Keratinocyte (primary cell): ENCODE data around the gene HOXD10. TPM values are rescaled to one million over a fixed set of nuclear protein-coding genes. Genes with fewer than 3 reads are reported as not detected.
A peak's percentile ranks its signal among the peaks of the same experiment; 100 is the strongest.

ENCODE experiments used
- DNase-seq: peaks from one replicate; pipeline ENCODE4 v3.0.0-alpha.2; 2011; ENCODE audit warnings: low read depth, missing footprints, low spot score
- FAIRE-seq: peaks from 2 replicates; lab custom pipeline; 2011; peaks lifted over from hg19 to GRCh38; lab: Jason Lieb, UNC
- H2AFZ ChIP-seq: 2 replicates; pipeline ENCODE4 v1.6.0; 2012; ENCODE audit warnings: low read length, control low read depth, inconsistent platforms; ENCODE audit not compliant: control insufficient read depth
- H3K27ac ChIP-seq: 2 replicates; pipeline ENCODE4 v1.5.1; 2011; ENCODE audit warnings: low read length; ENCODE audit not compliant: control insufficient read depth, insufficient read depth
- H3K27me3 ChIP-seq: 3 replicates; pipeline ENCODE4 v1.6.0; 2011; ENCODE audit warnings: low read length; ENCODE audit not compliant: control insufficient read depth, insufficient read depth; ENCODE audit errors: extremely low read depth
- H3K36me3 ChIP-seq, 2 experiments: 2 replicates in 1 of 2; 3 replicates in 1 of 2; pipeline ENCODE4 v1.5.1; 2011; ENCODE audit warnings: low read length in 2 of 2, mild to moderate bottlenecking in 1 of 2; ENCODE audit not compliant: control insufficient read depth in 2 of 2, insufficient read depth in 2 of 2; ENCODE audit errors: extremely low read depth in 1 of 2
- H3K4me1 ChIP-seq: 3 replicates; pipeline ENCODE4 v1.5.1; 2011; ENCODE audit warnings: low read length; ENCODE audit not compliant: control insufficient read depth, insufficient read depth; ENCODE audit errors: extremely low read depth
- H3K4me2 ChIP-seq: 3 replicates; pipeline ENCODE4 v1.6.0; 2011; ENCODE audit warnings: low read depth, low read length; ENCODE audit not compliant: control insufficient read depth, insufficient read depth; ENCODE audit errors: extremely low read depth
- H3K4me3 ChIP-seq, 3 experiments: fragments of 200-600 bp in 1 of 3; sonication (generic) in 1 of 3; 2 replicates in 2 of 3; 3 replicates in 1 of 3; pipeline ENCODE4 v1.5.1; 2011 to 2016; ENCODE audit warnings: low read length in 3 of 3, mild to moderate bottlenecking in 3 of 3, control low read depth in 2 of 3, inconsistent platforms in 1 of 3, low read depth in 1 of 3, mixed read lengths in 1 of 3, mixed run types in 1 of 3, moderate library complexity in 1 of 3; ENCODE audit not compliant: control insufficient read depth in 2 of 3, insufficient read depth in 2 of 3; ENCODE audit errors: extremely low read depth in 1 of 3
- H3K79me2 ChIP-seq: 2 replicates; pipeline ENCODE4 v1.6.0; 2012; ENCODE audit warnings: low read length; ENCODE audit not compliant: control insufficient read depth, insufficient read depth
- H3K9ac ChIP-seq: 3 replicates; pipeline ENCODE4 v1.6.0; 2011; ENCODE audit warnings: low read length; ENCODE audit not compliant: control insufficient read depth, insufficient read depth; ENCODE audit errors: extremely low read depth
- H3K9me1 ChIP-seq: 3 replicates; pipeline ENCODE4 v1.6.0; 2011; ENCODE audit warnings: low read length; ENCODE audit not compliant: control insufficient read depth, insufficient read depth; ENCODE audit errors: extremely low read depth
- H3K9me3 ChIP-seq: 2 replicates; pipeline ENCODE4 v1.5.1; 2012; ENCODE audit warnings: low read depth, low read length; ENCODE audit not compliant: control insufficient read depth
- H4K20me1 ChIP-seq: 3 replicates; pipeline ENCODE4 v1.6.0; 2011; ENCODE audit warnings: low read length; ENCODE audit not compliant: control insufficient read depth, insufficient read depth; ENCODE audit errors: extremely low read depth
- CTCF ChIP-seq, 3 experiments: IDR thresholded peaks in 1 of 3; conservative IDR thresholded peaks in 1 of 3; optimal IDR thresholded peaks in 1 of 3; 2 replicates in 2 of 3; 3 replicates in 1 of 3; pipeline versions ENCODE3 to v1.5.1; 2011; ENCODE audit warnings: low read length in 3 of 3, mild to moderate bottlenecking in 3 of 3, moderate library complexity in 2 of 3, control low read depth in 1 of 3, inconsistent platforms in 1 of 3; ENCODE audit not compliant: insufficient read depth in 2 of 3; ENCODE audit errors: extremely low read depth in 1 of 3
- EZH2 ChIP-seq: IDR thresholded peaks from one replicate; pipeline ENCODE4 v1.6.1; 2012; ENCODE audit warnings: inconsistent platforms, mild to moderate bottlenecking, low read length, moderate library complexity
- dilution Hi-C: fragments of 300-500 bp; cut with MboI; formaldehyde crosslinking; loops from one replicate; pipeline ENCODE4 v1.7.0; 2020; ENCODE audit warnings: low sequenced_read_pairs; ENCODE audit not compliant: extremely low pct_ligation_motif_present
- polyA plus RNA-seq, 5 experiments: library from polyadenylated mRNA; depleted of rRNA in 3 of 5; stranded (reverse) in 3 of 5; stranded (forward) in 1 of 5; unstranded in 1 of 5; fragments of >200 nt; gene quantifications; 1 replicate in 1 of 5; 2 replicates in 3 of 5; 3 replicates in 1 of 5; pipeline versions ENCODE4 v1.2.1 to v1.2.3, GENCODE V29; 2011 to 2012; ENCODE audit warnings: missing spikeins in 2 of 5, low read depth in 1 of 5, low replicate concordance in 1 of 5

The HOXD10 gene
- polyA plus RNA-seq, 1 donor (not counting 4 experiments of a cell fraction or from before 2014, with no cell fraction given): not detected

- Histone ChIP-seq H3K36me3 (no peaks in the 10 kb centered on the region), H3K4me3 (no peak overlapping the region), H3K9ac (no peak overlapping the region), H3K4me2 (no peak overlapping the region), H3K27ac (no peak overlapping the region), H3K9me1 (no peaks in the 10 kb centered on the region), H2AFZ (no peak overlapping the region), H3K79me2 (no peaks in the 10 kb centered on the region), H3K9me3 (peaks cover 2% of the 10 kb centered on the region), H3K27me3 (peaks cover 100% of the 10 kb centered on the region), H4K20me1 (peaks cover 3% of the 10 kb centered on the region), H3K4me1 (no peaks in the 10 kb centered on the region)
- dilution Hi-C loops: no loop called here
- FAIRE-seq (no peak), DNase-seq (no peak)
- no peak for TF ChIP-seq CTCF (optimal IDR thresholded peaks at IDR 0.05 in 1 of 3, IDR thresholded peaks at IDR 0.05 in 1 of 3, conservative IDR thresholded peaks at IDR 0.05 in 1 of 3; ENCODE audit: extremely low read depth in 1 of 3, insufficient read depth in 2 of 3, low read length in 3 of 3)
- TF ChIP-seq EZH2: no peak
Observed at GRCh38 chr2:176088937-176089842, 27.4 kb upstream of the HOXD10 start.

- no peak overlapping the region for H3K4me3 ChIP-seq
Observed at GRCh38 chr2:176089843-176090395, 26.7 kb upstream of the HOXD10 start.

More at GRCh38 chr2:176089843-176090395, 26.7 kb upstream of the HOXD10 start:
- Histone ChIP-seq H3K27me3 (peaks cover 100% of the 10 kb centered on the region), H3K36me3 (no peaks in the 10 kb centered on the region), H3K9me1 (no peaks in the 10 kb centered on the region), H3K4me2 (no peak overlapping the region), H3K9ac (no peak overlapping the region), H3K9me3 (peaks cover 2% of the 10 kb centered on the region), H3K4me1 (no peaks in the 10 kb centered on the region), H3K27ac (no peak overlapping the region), H2AFZ (no peak overlapping the region), H4K20me1 (peaks cover 3% of the 10 kb centered on the region), H3K79me2 (no peaks in the 10 kb centered on the region)
- DNase-seq (no peak), FAIRE-seq (no peak)
- dilution Hi-C loops: no loop called here
- no peak for TF ChIP-seq CTCF (optimal IDR thresholded peaks at IDR 0.05 in 1 of 3, IDR thresholded peaks at IDR 0.05 in 1 of 3, conservative IDR thresholded peaks at IDR 0.05 in 1 of 3; ENCODE audit: extremely low read depth in 1 of 3, insufficient read depth in 2 of 3, low read length in 3 of 3)
- TF ChIP-seq EZH2: peak; percentile 68
